ENCODE results near the gene MDGA2.

- TF ChIP-seq CTCF (IDR thresholded peaks at IDR 0.05) = no peak
- no peak for TF ChIP-seq POLR2A (IDR thresholded peaks at IDR 0.05)
Measured at GRCh38 chr14:46988312-46988711, 687.1 kb downstream of the MDGA2 start.

All from heart left ventricle (tissue), 13 donors.